A549 (cell line): ENCODE measurements around the gene TVP23A. TPM values are rescaled to one million over a fixed set of nuclear protein-coding genes. Genes with fewer than 3 reads are reported as not detected.
"Not testable (repeated sequence)": the region's sequence is repeated elsewhere in the genome, so short reads cannot be mapped to it uniquely, and the experiment has no call there.

Experiments used
- ATAC-seq, 2 experiments: fragments of 200-7000 bp in 1 of 2; fragments of >200 bp in 1 of 2; cut with Nextera tagmentation in 1 of 2; cut with Tn5 transposase in 1 of 2; 3 replicates each; pipeline versions ENCODE4 v1.8.0 to v1.9.1; 2018 to 2020; ENCODE audit warnings: mild to moderate bottlenecking in 1 of 2, moderate library complexity in 1 of 2
- CTCF ChIA-PET: fragments of 300-600 bp; sonication (Branson Sonifier 250); formaldehyde crosslinking; extraction: SDS; loops from one replicate; lab custom pipeline; 2021; ENCODE audit warnings: antibody characterized with exemption, inconsistent platforms; lab: Yijun Ruan, JAX
- POLR2A ChIA-PET: fragments of 350-600 bp; formaldehyde crosslinking; extraction: SDS; loops from one replicate; lab custom pipeline; 2021; ENCODE audit warnings: antibody characterized with exemption, inconsistent platforms; lab: Yijun Ruan, JAX
- DNase-seq, 2 experiments: peaks; one replicate each; pipeline versions ENCODE4 v3.0.0 to v3.0.0-alpha.2; 2011 to 2016; ENCODE audit warnings: low read depth in 1 of 2, low spot score in 1 of 2
- FAIRE-seq: peaks from 2 replicates; lab custom pipeline; 2011; peaks lifted over from hg19 to GRCh38; lab: Jason Lieb, UNC
- H3K27ac ChIP-seq, 2 experiments: fragments of >200 bp; sonication (Bioruptor Twin); formaldehyde crosslinking; 3 replicates each; pipeline ENCODE4 v1.5.1; 2016 to 2017
- H3K4me1 ChIP-seq: fragments of >200 bp; sonication (Bioruptor Twin); formaldehyde crosslinking; 3 replicates; pipeline ENCODE4 v1.6.1; 2016
- H3K4me2 ChIP-seq: fragments of >200 bp; sonication (Bioruptor Twin); formaldehyde crosslinking; 3 replicates; pipeline ENCODE4 v1.6.1; 2016
- H3K4me3 ChIP-seq: fragments of >200 bp; sonication (Bioruptor Twin); formaldehyde crosslinking; 3 replicates; pipeline ENCODE4 v1.5.1; 2016
- H3K9me3 ChIP-seq: fragments of >200 bp; sonication (Bioruptor Twin); formaldehyde crosslinking; 3 replicates; pipeline ENCODE4 v1.6.1; 2016
- ATOH8 ChIP-seq: fragments of 250-450 bp; sonication (Bioruptor Pico); IDR thresholded peaks from 2 replicates; pipeline ENCODE4 v1.5.0; 2020; ENCODE audit warnings: low read depth, mild to moderate bottlenecking, moderate library complexity
- CBX8 ChIP-seq: fragments of 200-600 bp; sonication (generic); IDR thresholded peaks from 2 replicates; pipeline ENCODE4 v1.6.1; 2016
- CHD2 ChIP-seq: fragments of 150-350 bp; IDR thresholded peaks from 2 replicates; pipeline ENCODE4 v1.6.1; 2014; ENCODE audit warnings: low read length; ENCODE audit not compliant: partially characterized antibody
- E2F6 ChIP-seq: IDR thresholded peaks from 2 replicates; pipeline ENCODE4 v1.6.1; 2012; ENCODE audit warnings: low read depth, borderline replicate concordance
- EP300 ChIP-seq, 2 experiments: fragments of >200 bp; sonication (Bioruptor Twin); formaldehyde crosslinking; IDR thresholded peaks; 2 replicates in 1 of 2; 3 replicates in 1 of 2; pipeline ENCODE4 v1.6.1; 2016 to 2017
- FOSL2 ChIP-seq, 2 experiments: fragments of 450-650 bp in 1 of 2; fragments of >200 bp in 1 of 2; sonication (Bioruptor Twin) in 1 of 2; formaldehyde crosslinking; IDR thresholded peaks; 2 replicates each; pipeline versions ENCODE4 v1.5.0 to v1.6.1; 2016 to 2020; ENCODE audit warnings: mild to moderate bottlenecking in 1 of 2, moderate library complexity in 1 of 2
- HDAC2 ChIP-seq: fragments of 200-600 bp; sonication (generic); IDR thresholded peaks from 2 replicates; pipeline ENCODE4 v1.6.1; 2016
- HES2 ChIP-seq: fragments of >200 bp; sonication (Bioruptor Twin); formaldehyde crosslinking; IDR thresholded peaks from 2 replicates; pipeline ENCODE4 v1.6.1; 2016
- HEYL ChIP-seq: fragments of 250-450 bp; sonication (Bioruptor Pico); IDR thresholded peaks from 2 replicates; pipeline ENCODE4 v1.8.0; 2021; ENCODE audit warnings: mild to moderate bottlenecking, moderate library complexity
- HOXB5 ChIP-seq: fragments of 250-450 bp; sonication (Bioruptor Pico); IDR thresholded peaks from 2 replicates; pipeline ENCODE4 v1.5.0; 2020; ENCODE audit warnings: mild to moderate bottlenecking, moderate library complexity
- JUN ChIP-seq, 2 experiments: fragments of >200 bp; sonication (Bioruptor Twin); formaldehyde crosslinking; IDR thresholded peaks; 2 replicates in 1 of 2; 3 replicates in 1 of 2; pipeline ENCODE4 v1.6.1; 2016 to 2017
- JUNB ChIP-seq: fragments of >200 bp; sonication (Bioruptor Twin); formaldehyde crosslinking; IDR thresholded peaks from 2 replicates; pipeline ENCODE4 v1.6.1; 2016
- KDM5A ChIP-seq: fragments of 200-600 bp; sonication (generic); IDR thresholded peaks from 2 replicates; pipeline ENCODE4 v1.6.1; 2016; ENCODE audit warnings: antibody characterized with exemption, mild to moderate bottlenecking
- PHF8 ChIP-seq: fragments of 200-600 bp; sonication (generic); IDR thresholded peaks from 2 replicates; pipeline ENCODE4 v1.6.1; 2016; ENCODE audit warnings: low read depth, mild to moderate bottlenecking, antibody characterized with exemption, moderate library complexity, borderline replicate concordance
- POLR2AphosphoS2 ChIP-seq: conservative IDR thresholded peaks from 2 replicates; pipeline ENCODE4 v1.6.1; 2012; ENCODE audit warnings: low read length, improper control_type of control experiment, inconsistent platforms
- RAD21 ChIP-seq, 2 experiments: fragments of >200 bp in 1 of 2; sonication (Bioruptor Twin) in 1 of 2; formaldehyde crosslinking in 1 of 2; IDR thresholded peaks in 1 of 2; conservative IDR thresholded peaks in 1 of 2; 2 replicates in 1 of 2; 3 replicates in 1 of 2; pipeline ENCODE4 v1.6.1; 2012 to 2018; ENCODE audit warnings: inconsistent platforms in 1 of 2
- RARB ChIP-seq: fragments of 250-450 bp; sonication (Bioruptor Pico); IDR thresholded peaks from 2 replicates; pipeline ENCODE4 v1.8.0; 2021; ENCODE audit warnings: mild to moderate bottlenecking, moderate library complexity
- RNF2 ChIP-seq: fragments of 200-600 bp; sonication (generic); IDR thresholded peaks from 2 replicates; pipeline ENCODE4 v1.6.1; 2016; ENCODE audit warnings: low read depth, mild to moderate bottlenecking, antibody characterized with exemption, moderate library complexity, borderline replicate concordance
- SMC3 ChIP-seq: fragments of >200 bp; sonication (Bioruptor Twin); formaldehyde crosslinking; IDR thresholded peaks from 3 replicates; pipeline ENCODE4 v1.6.1; 2018; ENCODE audit warnings: inconsistent platforms
- ZNF302 ChIP-seq: fragments of 250-450 bp; sonication (Bioruptor Pico); IDR thresholded peaks from 2 replicates; pipeline ENCODE4 v1.9.0; 2021; ENCODE audit warnings: inconsistent platforms, mild to moderate bottlenecking, moderate library complexity
- ZSCAN20 ChIP-seq: fragments of 250-450 bp; sonication (Bioruptor Pico); IDR thresholded peaks from 2 replicates; pipeline ENCODE4 v1.8.0; 2022; ENCODE audit warnings: mild to moderate bottlenecking, moderate library complexity
- WGBS: methylation state at CpG from one replicate; pipeline ENCODE4 v1.1.6; 2017; ENCODE audit errors: missing lambda C conversion rate; 5-methylcytosine and 5-hydroxymethylcytosine counted together
- polyA plus RNA-seq, 4 experiments: library from polyadenylated mRNA; depleted of rRNA in 3 of 4; stranded (reverse); fragments of >200 nt; fragmentation: RNase III in 1 of 4; extraction: RNeasy Plus Mini Kit Qiagen cat#74134 plus additional on column Dnase treatment in 1 of 4; gene quantifications; 2 replicates in 3 of 4; 3 replicates in 1 of 4; pipeline ENCODE4 v1.2.3, GENCODE V29; 2011 to 2017
- TF ChIP-seq, protein P1 (sequence below): fragments of 150-350 bp; IDR thresholded peaks from 2 replicates; pipeline ENCODE4 v1.6.1; 2014; ENCODE audit warnings: low read depth, mild to moderate bottlenecking, low read length
- TF ChIP-seq, protein P2 (sequence below): fragments of 250-450 bp; sonication (Bioruptor Pico); IDR thresholded peaks from 2 replicates; pipeline ENCODE4 v1.5.0; 2021; ENCODE audit warnings: mild to moderate bottlenecking, moderate library complexity, borderline replicate concordance

TVP23A gene
- polyA plus RNA-seq, 2 of the 4 experiments (the other 2 are of a cell fraction): 0.03 TPM; not detected in 1

DNA sequence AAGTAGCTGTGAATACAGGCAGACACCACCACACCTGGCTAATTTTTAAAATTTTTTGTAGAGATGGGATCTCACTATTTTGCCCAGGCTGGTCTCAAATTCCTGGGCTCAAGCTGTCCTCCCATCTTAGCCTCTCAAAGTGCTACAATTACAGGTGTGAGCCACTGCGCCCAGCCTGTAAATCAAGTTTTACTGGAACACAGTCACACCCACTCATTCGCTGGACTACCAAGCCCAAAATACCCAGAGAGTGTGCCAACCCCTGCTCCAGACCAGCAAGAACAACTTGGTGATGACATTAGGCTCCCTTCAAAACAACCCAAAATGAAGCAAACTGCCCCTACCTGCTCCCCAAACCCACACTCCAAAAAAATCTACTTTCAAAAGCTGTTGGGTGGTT lies 36.0 kb downstream of the TVP23A start:
- ATAC-seq (no peak), DNase-seq (no peak), FAIRE-seq (no peak)
- POLR2A ChIA-PET: no interaction called here
- no peaks in the 10 kb centered on the region for H3K4me1 ChIP-seq
- TF ChIP-seq SMC3: no peak
- H3K27ac ChIP-seq: no peak overlapping the region
- 76% methylated on average over 2 of the region's 2 CpGs for WGBS
- H3K9me3 ChIP-seq: no peaks in the 10 kb centered on the region
- no peak overlapping the region for H3K4me2 ChIP-seq
- CTCF ChIA-PET: no interaction called here
- no peak overlapping the region for H3K4me3 ChIP-seq

DNA sequence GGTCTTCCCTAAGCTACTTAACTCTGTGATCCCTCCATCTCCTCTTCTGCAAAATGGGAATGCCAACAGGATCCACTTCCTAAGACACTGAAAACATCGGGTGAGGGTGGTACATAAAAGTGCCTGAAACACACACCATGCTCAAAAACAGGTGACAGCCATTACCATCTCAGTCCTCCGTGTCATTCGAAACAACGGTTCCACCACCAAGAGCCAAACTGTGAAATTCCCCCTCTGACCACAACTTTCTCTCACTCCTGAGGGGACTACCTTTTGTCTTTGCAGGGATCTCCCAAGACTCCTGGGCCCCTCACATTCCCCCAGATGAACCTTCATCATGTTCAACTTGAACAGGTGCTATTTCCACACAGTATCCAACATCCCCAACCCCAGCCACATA lies 38.0 kb downstream of the TVP23A start:
- CTCF ChIA-PET: no interaction called here
- ATAC-seq (peak in 1 of 2 experiments; percentile 43; a peak in 1 of 6 replicates), FAIRE-seq (no peak), DNase-seq (no peak)
- H3K4me3 ChIP-seq: no peak overlapping the region
- 57% methylated on average over 4 of the region's 4 CpGs for WGBS
- no peak overlapping the region for H3K4me2 ChIP-seq
- no peak overlapping the region for H3K27ac ChIP-seq
- TF ChIP-seq KDM5A (no peak), RARB (no peak), RNF2 (no peak), FOSL2 (IDR thresholded peaks at IDR 0.05) (no peak), FOSL2 (CRISPR knock-in tag; IDR thresholded peaks at IDR 0.05) (no peak), CHD2 (no peak), RAD21 (conservative IDR thresholded peaks at IDR 0.05 in 1 of 2, IDR thresholded peaks at IDR 0.05 in 1 of 2) (no peak), CBX8 (no peak), HOXB5 (no peak), ZNF302 (CRISPR knock-in tag) (no peak)
- H3K4me1 ChIP-seq: no peaks in the 10 kb centered on the region
- H3K9me3 ChIP-seq: no peaks in the 10 kb centered on the region
- POLR2A ChIA-PET: no interaction called here

DNA sequence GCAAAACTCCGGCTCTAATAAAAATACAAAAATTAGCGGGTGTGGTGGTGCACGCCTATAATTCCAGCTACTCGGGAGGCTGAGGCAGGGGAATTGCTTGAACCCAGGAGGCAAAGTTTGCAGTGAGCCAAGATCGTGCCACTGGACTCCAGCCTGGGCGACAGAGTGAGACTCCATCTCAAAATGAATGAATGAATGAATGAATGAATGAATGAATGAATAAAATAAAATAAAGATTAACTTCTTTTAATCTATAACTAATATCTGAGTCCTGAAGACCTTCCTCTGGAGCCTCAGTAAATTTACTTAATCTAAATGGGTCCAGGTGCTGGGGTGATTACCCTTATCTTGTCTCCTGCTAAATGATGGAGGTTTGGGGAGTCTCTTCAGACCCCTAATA lies 38.7 kb downstream of the TVP23A start:
- H3K4me3 ChIP-seq, ATAC-seq, POLR2A ChIA-PET, H3K4me2 ChIP-seq, DNase-seq, H3K9me3 ChIP-seq, H3K4me1 ChIP-seq, FAIRE-seq, H3K27ac ChIP-seq: not testable (repeated sequence)
- CTCF ChIA-PET: interaction anchor here (1.1 kb wide), 1 partner anchor 139 kb away, joined by 7 read pairs; no protein-coding TSS in a partner anchor
- WGBS: 66% methylated on average over 6 of the region's 6 CpGs

DNA sequence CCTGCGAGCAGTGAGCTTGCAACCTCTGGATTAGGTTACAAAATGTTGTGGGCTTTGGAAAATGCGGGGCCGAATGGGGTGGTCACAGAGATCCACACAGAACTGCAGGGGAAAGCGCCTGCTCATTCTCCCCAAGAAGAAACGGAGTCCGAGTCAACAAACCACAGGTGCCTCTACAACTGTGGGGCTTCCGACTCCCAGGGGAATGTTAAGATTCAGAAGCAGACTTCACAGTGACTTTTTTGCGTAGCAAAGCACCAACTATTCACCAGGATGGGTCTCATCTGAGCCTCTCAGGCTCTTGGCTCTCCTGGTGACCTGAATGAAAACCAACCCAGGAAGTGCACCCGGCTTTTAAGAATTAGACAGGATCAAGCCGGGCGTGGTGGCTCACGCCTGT lies 41.2 kb downstream of the TVP23A start:
- POLR2A ChIA-PET: no interaction called here
- ATAC-seq: no peak; a peak in 1 of 6 replicates
- FAIRE-seq: no peak
- H3K9me3 ChIP-seq: no peaks in the 10 kb centered on the region
- no peak for DNase-seq
- CTCF ChIA-PET: no interaction called here
- no peak overlapping the region for H3K4me2 ChIP-seq
- WGBS: 74% methylated on average over 12 of the region's 12 CpGs
- no peak overlapping the region for H3K4me3 ChIP-seq
- H3K4me1 ChIP-seq: no peaks in the 10 kb centered on the region
- TF ChIP-seq CBX8: no peak
- no peak for TF ChIP-seq HES2
- no peak for TF ChIP-seq EP300 (IDR thresholded peaks at IDR 0.05)
- no peak for TF ChIP-seq POLR2AphosphoS2
- no peak for TF ChIP-seq ZSCAN20 (CRISPR knock-in tag)
- TF ChIP-seq, protein P1, sequence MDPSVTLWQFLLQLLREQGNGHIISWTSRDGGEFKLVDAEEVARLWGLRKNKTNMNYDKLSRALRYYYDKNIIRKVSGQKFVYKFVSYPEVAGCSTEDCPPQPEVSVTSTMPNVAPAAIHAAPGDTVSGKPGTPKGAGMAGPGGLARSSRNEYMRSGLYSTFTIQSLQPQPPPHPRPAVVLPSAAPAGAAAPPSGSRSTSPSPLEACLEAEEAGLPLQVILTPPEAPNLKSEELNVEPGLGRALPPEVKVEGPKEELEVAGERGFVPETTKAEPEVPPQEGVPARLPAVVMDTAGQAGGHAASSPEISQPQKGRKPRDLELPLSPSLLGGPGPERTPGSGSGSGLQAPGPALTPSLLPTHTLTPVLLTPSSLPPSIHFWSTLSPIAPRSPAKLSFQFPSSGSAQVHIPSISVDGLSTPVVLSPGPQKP: no peak
- TF ChIP-seq ATOH8: no peak
- no peak for TF ChIP-seq PHF8
- no peak for TF ChIP-seq HDAC2
- TF ChIP-seq JUN (IDR thresholded peaks at IDR 0.05): no peak
- TF ChIP-seq JUNB: no peak
- TF ChIP-seq, protein P2, sequence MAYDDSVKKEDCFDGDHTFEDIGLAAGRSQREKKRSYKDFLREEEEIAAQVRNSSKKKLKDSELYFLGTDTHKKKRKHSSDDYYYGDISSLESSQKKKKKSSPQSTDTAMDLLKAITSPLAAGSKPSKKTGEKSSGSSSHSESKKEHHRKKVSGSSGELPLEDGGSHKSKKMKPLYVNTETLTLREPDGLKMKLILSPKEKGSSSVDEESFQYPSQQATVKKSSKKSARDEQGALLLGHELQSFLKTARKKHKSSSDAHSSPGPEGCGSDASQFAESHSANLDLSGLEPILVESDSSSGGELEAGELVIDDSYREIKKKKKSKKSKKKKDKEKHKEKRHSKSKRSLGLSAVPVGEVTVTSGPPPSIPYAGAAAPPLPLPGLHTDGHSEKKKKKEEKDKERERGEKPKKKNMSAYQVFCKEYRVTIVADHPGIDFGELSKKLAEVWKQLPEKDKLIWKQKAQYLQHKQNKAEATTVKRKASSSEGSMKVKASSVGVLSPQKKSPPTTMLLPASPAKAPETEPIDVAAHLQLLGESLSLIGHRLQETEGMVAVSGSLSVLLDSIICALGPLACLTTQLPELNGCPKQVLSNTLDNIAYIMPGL (CRISPR knock-in tag): no peak
- TF ChIP-seq ZNF302 (CRISPR knock-in tag): no peak
- TF ChIP-seq KDM5A: no peak
- no peak for TF ChIP-seq E2F6
- TF ChIP-seq HEYL (CRISPR knock-in tag): no peak
- TF ChIP-seq RNF2: no peak
- no peak overlapping the region for H3K27ac ChIP-seq

- POLR2A ChIA-PET, H3K9me3 ChIP-seq, H3K27ac ChIP-seq, CTCF ChIA-PET, DNase-seq, H3K4me3 ChIP-seq, H3K4me2 ChIP-seq, FAIRE-seq, H3K4me1 ChIP-seq, ATAC-seq: not testable (repeated sequence)
- WGBS: 55% methylated on average over 6 of the region's 6 CpGs
Observed at GRCh38 chr16:10776923-10777322, 41.7 kb downstream of the TVP23A start.
